Measurements from ENCODE around the gene STK31.
"Not testable (repeated sequence)": the region's sequence is repeated elsewhere in the genome, so short reads cannot be mapped to it uniquely, and the experiment has no call there.

STK31 gene

GRCh38 chr7:23710000-23710399 lies at the start of gene STK31:
STK31 (plus strand) TSS chr7:23710219; CDS start chr7:23710286, 67 bp downstream.
- in situ Hi-C loops (cut with MboI; ENCODE audit: low sequenced_read_pairs): loop anchor here (25.0 kb wide), 1 partner anchor 448 kb away; no protein-coding TSS in a partner anchor

GRCh38 chr7:23661385-23661784 lies 48.6 kb upstream of the STK31 start:
- in situ Hi-C loops (cut with MboI; ENCODE audit: low sequenced_read_pairs): no loop called here

GRCh38 chr7:23662124-23662983 lies 47.7 kb upstream of the STK31 start:
- in situ Hi-C loops (cut with MboI; ENCODE audit: low sequenced_read_pairs): no loop called here

- in situ Hi-C loops (cut with MboI; ENCODE audit: low sequenced_read_pairs): no loop called here
These were observed 47.1 kb upstream of the STK31 start for GRCh38 chr7:23662984-23663313.

GRCh38 chr7:23664122-23664521 lies 45.9 kb upstream of the STK31 start:
- in situ Hi-C loops (cut with MboI; ENCODE audit: low sequenced_read_pairs): no loop called here

- in situ Hi-C loops (cut with MboI; ENCODE audit: low sequenced_read_pairs): no loop called here
These were observed 38.0 kb upstream of the STK31 start for GRCh38 chr7:23672033-23672432.

GRCh38 chr7:23679898-23680413 lies 30.1 kb upstream of the STK31 start, which contains the start of gene FAM221A:
FAM221A (plus strand) TSS chr7:23680199; CDS start chr7:23680219, 20 bp downstream.
- in situ Hi-C loops (cut with MboI; ENCODE audit: low sequenced_read_pairs): no loop called here

GRCh38 chr7:23680414-23681405 lies 29.3 kb upstream of the STK31 start:
- in situ Hi-C loops (cut with MboI; ENCODE audit: low sequenced_read_pairs): no loop called here

- in situ Hi-C loops (cut with MboI; ENCODE audit: low sequenced_read_pairs): not testable (repeated sequence)
These were observed 26.0 kb upstream of the STK31 start for GRCh38 chr7:23684041-23684440.

- in situ Hi-C loops (cut with MboI; ENCODE audit: low sequenced_read_pairs): no loop called here
These were observed 24.3 kb upstream of the STK31 start for GRCh38 chr7:23685731-23686130.

GRCh38 chr7:23687011-23687410 lies 23.0 kb upstream of the STK31 start:
- in situ Hi-C loops (cut with MboI; ENCODE audit: low sequenced_read_pairs): no loop called here

GRCh38 chr7:23689165-23689564 lies 20.9 kb upstream of the STK31 start:
- in situ Hi-C loops (cut with MboI; ENCODE audit: low sequenced_read_pairs): no loop called here

- in situ Hi-C loops (cut with MboI; ENCODE audit: low sequenced_read_pairs): no loop called here
These were observed 18.7 kb upstream of the STK31 start for GRCh38 chr7:23691320-23691719.

- in situ Hi-C loops (cut with MboI; ENCODE audit: low sequenced_read_pairs): no loop called here
These were observed 16.8 kb upstream of the STK31 start for GRCh38 chr7:23693224-23693623.

- in situ Hi-C loops (cut with MboI; ENCODE audit: low sequenced_read_pairs): no loop called here
These were observed 13.0 kb upstream of the STK31 start for GRCh38 chr7:23696916-23697441.

GRCh38 chr7:23698822-23699221 lies 11.2 kb upstream of the STK31 start:
- in situ Hi-C loops (cut with MboI; ENCODE audit: low sequenced_read_pairs): no loop called here

- in situ Hi-C loops (cut with MboI; ENCODE audit: low sequenced_read_pairs): loop anchor here (25.0 kb wide), 1 partner anchor 438 kb away; no protein-coding TSS in a partner anchor
These were observed 10.0 kb upstream of the STK31 start for GRCh38 chr7:23700046-23700445.

GRCh38 chr7:23709081-23709750 lies 803 bp upstream of the STK31 start:
- in situ Hi-C loops (cut with MboI; ENCODE audit: low sequenced_read_pairs): loop anchor here (25.0 kb wide), 1 partner anchor 447 kb away; no protein-coding TSS in a partner anchor

GRCh38 chr7:23712368-23713284 lies 2.6 kb downstream of the STK31 start:
- in situ Hi-C loops (cut with MboI; ENCODE audit: low sequenced_read_pairs): loop anchor here (25.0 kb wide), 1 partner anchor 450 kb away; no protein-coding TSS in a partner anchor
